NB4 (cell line): ENCODE data around the gene STEAP3.

ENCODE experiments used
- DNase-seq: peaks from one replicate; pipeline ENCODE4 v3.0.0; 2010; ENCODE audit warnings: low read depth
- H3K4me3 ChIP-seq: one replicate; pipeline ENCODE4 v1.5.1; 2011; ENCODE audit warnings: mild to moderate bottlenecking, low read depth, low read length, moderate library complexity
- MYC ChIP-seq: IDR thresholded peaks from 2 replicates; pipeline ENCODE4 v1.6.1; 2011; ENCODE audit warnings: low read depth, low read length
- POLR2A ChIP-seq: IDR thresholded peaks from 2 replicates; pipeline ENCODE4 v1.6.1; 2011; ENCODE audit warnings: mild to moderate bottlenecking; ENCODE audit not compliant: insufficient read length; ENCODE audit errors: extremely low read depth
- TF ChIP-seq, protein P1 (sequence below): IDR thresholded peaks from 2 replicates; pipeline ENCODE4 v1.6.1; 2011; ENCODE audit warnings: low read depth, low read length
- TF ChIP-seq, protein P2 (sequence below): IDR thresholded peaks from one replicate; pipeline ENCODE4 v1.5.1; 2012; ENCODE audit warnings: low read depth, low read length

STEAP3 gene

DNA sequence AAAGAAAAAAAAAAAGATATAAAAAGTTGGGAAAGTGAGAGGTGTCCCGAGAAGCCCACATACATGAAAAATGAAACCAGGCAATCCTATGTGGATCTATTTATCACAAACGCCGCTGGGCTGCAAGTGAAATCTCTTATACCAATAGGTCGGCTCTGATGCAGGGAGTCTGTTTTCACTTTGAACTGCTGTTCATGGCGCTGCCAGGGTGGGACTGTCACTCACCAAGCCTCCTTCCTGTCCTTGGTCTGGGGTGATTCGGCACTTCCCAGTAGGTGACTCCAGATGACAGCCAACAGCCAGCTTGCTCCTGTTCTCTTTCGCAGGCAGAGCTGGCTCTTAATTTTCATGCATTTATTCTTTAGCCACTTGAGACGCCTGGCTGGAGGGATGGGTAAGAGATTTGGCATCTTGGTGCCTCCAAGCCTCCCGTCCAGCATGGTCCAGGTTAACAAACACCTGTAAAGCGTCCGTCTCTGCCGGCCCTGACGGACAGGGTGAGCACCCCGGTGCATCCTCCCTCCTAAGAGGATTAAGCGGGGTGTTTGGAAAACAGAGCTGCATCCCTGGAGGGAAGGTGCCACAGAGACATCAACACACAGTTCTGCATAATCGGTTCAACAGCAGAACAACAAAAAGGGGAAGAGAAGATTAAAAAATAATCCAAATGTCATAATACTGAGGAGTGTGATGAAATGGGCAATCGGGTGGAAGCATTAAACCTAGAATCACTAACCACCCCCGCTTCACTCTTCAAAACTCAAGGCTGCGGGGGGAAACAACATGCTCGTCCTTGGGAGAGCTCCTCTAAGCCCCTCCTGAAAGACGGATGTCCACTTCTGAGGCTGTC, 58.7 kb downstream of the STEAP3 start:
- DNase-seq = peak; percentile 48
- TF ChIP-seq, protein P1, sequence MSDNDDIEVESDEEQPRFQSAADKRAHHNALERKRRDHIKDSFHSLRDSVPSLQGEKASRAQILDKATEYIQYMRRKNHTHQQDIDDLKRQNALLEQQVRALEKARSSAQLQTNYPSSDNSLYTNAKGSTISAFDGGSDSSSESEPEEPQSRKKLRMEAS = no peak
- TF ChIP-seq MYC (no peak), POLR2A (no peak)
- TF ChIP-seq, protein P2, sequence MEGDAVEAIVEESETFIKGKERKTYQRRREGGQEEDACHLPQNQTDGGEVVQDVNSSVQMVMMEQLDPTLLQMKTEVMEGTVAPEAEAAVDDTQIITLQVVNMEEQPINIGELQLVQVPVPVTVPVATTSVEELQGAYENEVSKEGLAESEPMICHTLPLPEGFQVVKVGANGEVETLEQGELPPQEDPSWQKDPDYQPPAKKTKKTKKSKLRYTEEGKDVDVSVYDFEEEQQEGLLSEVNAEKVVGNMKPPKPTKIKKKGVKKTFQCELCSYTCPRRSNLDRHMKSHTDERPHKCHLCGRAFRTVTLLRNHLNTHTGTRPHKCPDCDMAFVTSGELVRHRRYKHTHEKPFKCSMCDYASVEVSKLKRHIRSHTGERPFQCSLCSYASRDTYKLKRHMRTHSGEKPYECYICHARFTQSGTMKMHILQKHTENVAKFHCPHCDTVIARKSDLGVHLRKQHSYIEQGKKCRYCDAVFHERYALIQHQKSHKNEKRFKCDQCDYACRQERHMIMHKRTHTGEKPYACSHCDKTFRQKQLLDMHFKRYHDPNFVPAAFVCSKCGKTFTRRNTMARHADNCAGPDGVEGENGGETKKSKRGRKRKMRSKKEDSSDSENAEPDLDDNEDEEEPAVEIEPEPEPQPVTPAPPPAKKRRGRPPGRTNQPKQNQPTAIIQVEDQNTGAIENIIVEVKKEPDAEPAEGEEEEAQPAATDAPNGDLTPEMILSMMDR = no peak
- H3K4me3 ChIP-seq = no peak overlapping the region

DNA sequence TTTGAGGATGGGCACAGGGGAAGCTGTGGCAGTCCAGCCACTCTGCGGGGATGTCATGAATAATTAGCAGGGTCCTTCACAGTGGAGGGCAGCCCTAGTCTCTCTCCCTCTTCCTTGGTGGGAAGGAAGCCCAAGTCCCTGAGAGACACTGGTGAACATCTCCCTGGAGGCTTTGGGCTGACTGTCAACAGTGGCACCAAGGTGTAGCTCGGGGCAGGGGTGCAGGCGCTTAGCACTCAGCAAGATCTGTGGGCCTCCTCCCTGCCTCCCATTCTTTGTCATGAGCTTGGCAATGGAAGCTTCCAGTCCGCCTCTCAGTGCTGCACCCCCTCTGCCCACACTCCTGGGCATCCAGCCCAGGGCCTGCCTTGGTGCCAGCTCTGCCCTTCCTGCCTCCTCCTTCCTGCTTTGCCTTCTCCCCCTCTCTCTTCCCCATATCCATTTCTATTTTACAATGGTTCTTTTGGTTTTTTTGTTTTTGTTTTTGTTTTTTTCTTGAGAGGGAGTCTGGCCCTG, 59.4 kb downstream of the STEAP3 start:
- no peak for DNase-seq
- TF ChIP-seq POLR2A (no peak), MYC (no peak)
- TF ChIP-seq, protein P1 = no peak
- TF ChIP-seq, protein P2 = no peak

DNA sequence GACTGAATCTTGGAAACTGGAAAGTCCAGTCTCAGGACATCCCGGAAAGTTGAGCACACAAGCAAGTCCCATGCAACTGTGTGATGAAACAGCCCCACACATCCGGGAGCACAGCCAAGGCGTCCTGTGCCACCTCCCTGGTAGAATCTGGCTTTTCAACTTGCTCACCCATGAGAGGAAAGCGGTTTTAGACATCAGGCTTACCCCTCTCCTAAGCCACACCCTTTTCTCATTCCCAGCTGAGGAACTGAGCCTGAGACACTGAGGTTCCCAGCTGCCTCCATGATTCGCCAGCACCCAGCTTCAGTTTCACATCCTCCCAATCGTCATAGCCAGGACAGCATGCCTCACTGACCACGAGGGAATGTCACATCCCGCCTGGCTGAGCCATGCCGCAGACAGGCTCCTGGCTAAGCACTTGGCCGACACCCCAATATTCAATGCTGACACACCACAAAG, 60.3 kb downstream of the STEAP3 start:
- TF ChIP-seq, protein P1 = no peak
- DNase-seq = peak; percentile 14
- H3K4me3 ChIP-seq = no peak overlapping the region

More for the DNA sequence above, 59.4 kb downstream of the STEAP3 start:
- no peak overlapping the region for H3K4me3 ChIP-seq

- DNase-seq = no peak
- no peak for TF ChIP-seq MYC
- TF ChIP-seq, protein P1 = no peak
- no peak for TF ChIP-seq POLR2A
- TF ChIP-seq, protein P2 = no peak
Measured at GRCh38 chr2:119286661-119287060, 63.0 kb downstream of the STEAP3 start.

DNA sequence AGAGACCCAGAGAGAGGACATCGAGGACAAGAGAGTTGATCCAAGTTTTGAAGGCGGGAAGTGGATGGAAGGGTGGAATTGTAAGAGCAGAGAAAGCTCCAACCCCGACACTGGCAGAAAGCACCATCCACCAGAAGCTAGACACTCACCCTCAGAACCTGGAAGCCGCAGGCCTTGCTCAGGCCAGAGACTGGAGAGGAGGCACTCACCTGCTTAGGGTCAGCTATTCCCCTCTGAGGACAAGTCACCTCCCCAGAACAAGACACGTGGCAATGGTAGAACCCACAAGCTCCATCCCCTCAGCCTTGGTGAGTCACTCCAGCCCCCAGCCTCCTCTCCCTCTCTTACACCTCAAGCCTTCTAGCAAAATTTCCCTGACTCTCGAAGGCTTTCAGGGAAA, 64.9 kb downstream of the STEAP3 start:
- no peak for TF ChIP-seq MYC
- TF ChIP-seq, protein P1 = no peak
- no peak for TF ChIP-seq POLR2A
- TF ChIP-seq, protein P2 = no peak
- no peak overlapping the region for H3K4me3 ChIP-seq
- no peak for DNase-seq

More at GRCh38 chr2:119286661-119287060, 63.0 kb downstream of the STEAP3 start:
- no peak overlapping the region for H3K4me3 ChIP-seq

- no peak overlapping the region for H3K4me3 ChIP-seq
- no peak for DNase-seq
- no peak for TF ChIP-seq MYC
- TF ChIP-seq, protein P1 = no peak
- TF ChIP-seq, protein P2 = no peak
- no peak for TF ChIP-seq POLR2A
Measured at GRCh38 chr2:119289093-119289492, 65.5 kb downstream of the STEAP3 start.
